K562 (cell line): Measurements from ENCODE around the gene CADM2.

Experiments used
- ATF7 ChIP-seq: fragments of 450-650 bp; IDR thresholded peaks from 2 replicates; pipeline ENCODE4 v1.7.1; 2014; ENCODE audit warnings: mild to moderate bottlenecking, moderate library complexity
- ELF4 ChIP-seq: fragments of 450-650 bp; formaldehyde crosslinking; IDR thresholded peaks from 2 replicates; pipeline ENCODE4 v1.4.0; 2022; ENCODE audit warnings: missing genetic modification characterization
- ESRRB ChIP-seq: fragments of 250-450 bp; sonication (Bioruptor Pico); IDR thresholded peaks from 2 replicates; pipeline ENCODE4 v1.5.0; 2020; ENCODE audit warnings: mild to moderate bottlenecking, moderate library complexity, borderline replicate concordance
- LCOR ChIP-seq: sonication (generic); formaldehyde crosslinking; IDR thresholded peaks from 2 replicates; pipeline ENCODE4 v1.8.0; 2022; ENCODE audit warnings: mild to moderate bottlenecking, missing genetic modification reagents
- SETDB1 ChIP-seq: IDR thresholded peaks from one replicate; pipeline ENCODE4 v1.6.1; 2012; ENCODE audit warnings: low read length, control low read depth, inconsistent platforms
- SRSF1 ChIP-seq: fragments of 200-400 bp; formaldehyde crosslinking; IDR thresholded peaks from 2 replicates; pipeline ENCODE4 v1.6.1; 2017; ENCODE audit warnings: mild to moderate bottlenecking, low read depth, low read length, moderate library complexity
- TARDBP ChIP-seq: fragments of 450-650 bp; IDR thresholded peaks from 2 replicates; pipeline ENCODE4 v1.6.1; 2016
- ZNF274 ChIP-seq: IDR thresholded peaks from 2 replicates; pipeline ENCODE4 v1.6.1; 2011; ENCODE audit warnings: low read depth, mild to moderate bottlenecking, low read length, moderate library complexity, borderline replicate concordance
- TF ChIP-seq, protein P1 (sequence below), 3 experiments: IDR thresholded peaks in 2 of 3; conservative IDR thresholded peaks in 1 of 3; 2 replicates each; pipeline ENCODE4 v1.5.1; 2011 to 2012; ENCODE audit warnings: low read length in 3 of 3, mild to moderate bottlenecking in 3 of 3, control low read depth in 2 of 3, improper control_type of control experiment in 1 of 3, inconsistent platforms in 1 of 3, low read depth in 1 of 3, mixed read lengths in 1 of 3, moderate library complexity in 1 of 3; ENCODE audit not compliant: insufficient read depth in 2 of 3
- TF ChIP-seq, protein P2 (sequence below): fragments of 250-450 bp; sonication (Bioruptor Pico); IDR thresholded peaks from 2 replicates; pipeline ENCODE4 v1.4.0; 2020; ENCODE audit warnings: mild to moderate bottlenecking, moderate library complexity

DNA sequence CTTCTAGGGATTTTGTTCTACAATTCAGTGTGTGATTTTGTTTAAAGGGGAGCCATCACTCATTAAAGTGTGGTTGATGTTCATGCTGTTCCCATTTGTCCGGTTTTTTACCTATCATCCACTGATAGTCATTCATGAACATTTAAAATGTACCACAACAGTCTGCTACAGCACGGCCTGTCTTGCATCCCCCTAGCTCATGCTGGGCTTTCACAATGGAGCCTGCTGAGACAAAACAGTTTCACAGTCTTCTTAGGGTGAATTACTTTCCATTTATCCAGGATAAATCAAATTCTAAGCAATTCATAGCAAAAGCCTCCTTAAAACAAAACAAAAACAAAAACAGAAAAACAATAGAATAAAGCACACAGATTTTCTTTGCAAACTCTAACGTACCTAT, 627.2 kb downstream of the CADM2 start:
- TF ChIP-seq, protein P1, sequence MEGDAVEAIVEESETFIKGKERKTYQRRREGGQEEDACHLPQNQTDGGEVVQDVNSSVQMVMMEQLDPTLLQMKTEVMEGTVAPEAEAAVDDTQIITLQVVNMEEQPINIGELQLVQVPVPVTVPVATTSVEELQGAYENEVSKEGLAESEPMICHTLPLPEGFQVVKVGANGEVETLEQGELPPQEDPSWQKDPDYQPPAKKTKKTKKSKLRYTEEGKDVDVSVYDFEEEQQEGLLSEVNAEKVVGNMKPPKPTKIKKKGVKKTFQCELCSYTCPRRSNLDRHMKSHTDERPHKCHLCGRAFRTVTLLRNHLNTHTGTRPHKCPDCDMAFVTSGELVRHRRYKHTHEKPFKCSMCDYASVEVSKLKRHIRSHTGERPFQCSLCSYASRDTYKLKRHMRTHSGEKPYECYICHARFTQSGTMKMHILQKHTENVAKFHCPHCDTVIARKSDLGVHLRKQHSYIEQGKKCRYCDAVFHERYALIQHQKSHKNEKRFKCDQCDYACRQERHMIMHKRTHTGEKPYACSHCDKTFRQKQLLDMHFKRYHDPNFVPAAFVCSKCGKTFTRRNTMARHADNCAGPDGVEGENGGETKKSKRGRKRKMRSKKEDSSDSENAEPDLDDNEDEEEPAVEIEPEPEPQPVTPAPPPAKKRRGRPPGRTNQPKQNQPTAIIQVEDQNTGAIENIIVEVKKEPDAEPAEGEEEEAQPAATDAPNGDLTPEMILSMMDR (IDR thresholded peaks at IDR 0.05 in 2 of 3, conservative IDR thresholded peaks at IDR 0.05 in 1 of 3; ENCODE audit: insufficient read depth in 2 of 3, low read depth in 1 of 3, low read length in 3 of 3), result no peak
- TF ChIP-seq ATF7 (no peak), ZNF274 (no peak), SRSF1 (no peak), ELF4 (CRISPR knock-in tag) (no peak), ESRRB (CRISPR knock-in tag) (no peak), TARDBP (no peak), SETDB1 (no peak), LCOR (CRISPR knock-in tag) (no peak)
- TF ChIP-seq, protein P2, sequence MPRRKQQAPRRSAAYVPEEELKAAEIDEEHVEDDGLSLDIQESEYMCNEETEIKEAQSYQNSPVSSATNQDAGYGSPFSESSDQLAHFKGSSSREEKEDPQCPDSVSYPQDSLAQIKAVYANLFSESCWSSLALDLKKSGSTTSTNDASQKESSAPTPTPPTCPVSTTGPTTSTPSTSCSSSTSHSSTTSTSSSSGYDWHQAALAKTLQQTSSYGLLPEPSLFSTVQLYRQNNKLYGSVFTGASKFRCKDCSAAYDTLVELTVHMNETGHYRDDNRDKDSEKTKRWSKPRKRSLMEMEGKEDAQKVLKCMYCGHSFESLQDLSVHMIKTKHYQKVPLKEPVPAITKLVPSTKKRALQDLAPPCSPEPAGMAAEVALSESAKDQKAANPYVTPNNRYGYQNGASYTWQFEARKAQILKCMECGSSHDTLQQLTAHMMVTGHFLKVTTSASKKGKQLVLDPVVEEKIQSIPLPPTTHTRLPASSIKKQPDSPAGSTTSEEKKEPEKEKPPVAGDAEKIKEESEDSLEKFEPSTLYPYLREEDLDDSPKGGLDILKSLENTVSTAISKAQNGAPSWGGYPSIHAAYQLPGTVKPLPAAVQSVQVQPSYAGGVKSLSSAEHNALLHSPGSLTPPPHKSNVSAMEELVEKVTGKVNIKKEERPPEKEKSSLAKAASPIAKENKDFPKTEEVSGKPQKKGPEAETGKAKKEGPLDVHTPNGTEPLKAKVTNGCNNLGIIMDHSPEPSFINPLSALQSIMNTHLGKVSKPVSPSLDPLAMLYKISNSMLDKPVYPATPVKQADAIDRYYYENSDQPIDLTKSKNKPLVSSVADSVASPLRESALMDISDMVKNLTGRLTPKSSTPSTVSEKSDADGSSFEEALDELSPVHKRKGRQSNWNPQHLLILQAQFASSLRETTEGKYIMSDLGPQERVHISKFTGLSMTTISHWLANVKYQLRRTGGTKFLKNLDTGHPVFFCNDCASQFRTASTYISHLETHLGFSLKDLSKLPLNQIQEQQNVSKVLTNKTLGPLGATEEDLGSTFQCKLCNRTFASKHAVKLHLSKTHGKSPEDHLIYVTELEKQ (CRISPR knock-in tag), result no peak
